Measurements from ENCODE around the gene PEX16.
"Not testable (repeated sequence)": the region's sequence is repeated elsewhere in the genome, so short reads cannot be mapped to it uniquely, and the experiment has no call there.

The PEX16 gene

DNA sequence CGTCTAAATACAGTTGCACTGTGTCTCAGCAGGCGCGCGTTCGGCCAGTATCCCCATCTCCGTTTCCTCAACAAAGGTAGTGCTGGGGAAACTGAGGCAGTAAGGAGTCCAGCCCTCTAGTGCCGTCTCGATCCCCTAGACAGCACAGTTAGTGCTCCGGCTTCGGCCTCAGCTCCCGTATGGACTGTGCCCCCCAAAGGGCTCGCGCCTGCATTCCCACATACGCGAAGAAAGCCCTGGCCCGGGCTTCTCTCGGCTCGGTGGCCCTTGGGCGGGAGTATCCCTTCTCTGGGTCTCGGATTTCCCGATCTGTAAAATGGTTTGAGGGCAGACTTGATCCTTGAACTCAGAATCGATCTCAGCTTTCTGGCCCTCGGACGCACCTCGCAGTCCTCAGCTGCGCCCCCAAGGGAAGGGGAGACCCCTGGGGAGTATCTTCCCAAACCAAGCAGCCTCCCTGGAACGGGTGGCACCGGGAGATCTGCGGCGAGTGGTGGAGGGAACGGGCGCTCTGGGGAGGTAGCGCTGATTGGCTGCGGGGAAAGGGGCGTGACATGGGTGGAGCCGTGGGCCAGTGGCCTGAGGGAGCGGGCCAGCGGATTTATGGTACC is 759 bp upstream of the PEX16 start:
- peak; percentile 79 to 82 for DNase-seq

GRCh38 chr11:45917286-45917622 is 423 bp downstream of the PEX16 start:
- no peak for DNase-seq

DNA sequence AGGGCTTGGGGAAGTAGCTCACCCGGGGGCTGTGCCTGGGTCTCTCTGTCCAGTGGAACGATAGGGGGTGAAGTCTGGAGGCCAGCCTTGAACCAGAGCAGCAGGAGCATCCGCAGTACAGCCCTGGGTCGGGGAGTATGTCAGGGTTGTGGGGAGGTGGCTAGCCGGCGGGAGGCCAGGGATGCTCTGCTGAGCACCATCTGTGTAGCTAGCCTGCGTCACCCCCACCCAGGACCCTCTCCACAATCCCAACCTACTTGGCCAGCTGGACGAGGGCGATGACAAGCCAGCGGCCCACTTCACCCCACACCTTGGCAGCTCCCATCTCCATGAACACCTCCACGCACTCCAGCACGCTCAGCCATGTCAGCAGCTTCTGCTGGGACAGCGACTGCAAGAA is 2.2 kb downstream of the PEX16 start:
- no peak for DNase-seq

DNA sequence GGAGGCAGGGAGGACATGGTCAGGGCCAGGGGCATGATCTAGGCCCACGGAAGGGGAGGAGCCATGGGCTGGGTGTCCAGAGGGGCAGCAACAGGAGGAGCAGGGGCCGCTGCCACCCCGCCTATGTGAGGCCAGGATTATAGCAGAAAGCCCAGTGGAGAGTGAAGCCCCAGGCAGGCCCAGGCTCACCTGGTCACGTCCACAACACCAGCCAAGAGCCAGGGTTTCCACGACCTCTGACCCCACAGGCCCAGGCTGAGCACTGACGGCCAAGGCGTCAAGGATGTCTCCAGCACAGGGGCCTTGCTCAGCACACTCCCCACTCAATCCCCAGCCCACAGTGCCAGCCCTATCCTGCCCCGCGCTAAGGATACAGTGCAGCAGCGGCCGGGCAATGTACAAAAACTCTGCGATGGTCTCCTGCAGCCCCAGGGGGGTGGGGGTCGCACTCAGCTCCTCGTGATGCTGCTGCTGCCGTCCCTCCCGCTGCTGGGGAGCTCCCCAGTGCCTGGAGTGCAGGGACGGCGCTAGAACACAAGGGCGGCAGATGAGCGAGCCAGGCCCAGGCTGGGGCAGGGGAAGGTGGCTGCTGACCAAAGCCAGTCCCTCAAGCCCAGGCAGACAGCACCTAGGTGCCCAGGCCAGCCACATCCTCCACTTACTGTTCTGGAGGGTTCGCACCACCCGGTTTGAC is 3.6 kb downstream of the PEX16 start:
- DNase-seq, result no peak

DNA sequence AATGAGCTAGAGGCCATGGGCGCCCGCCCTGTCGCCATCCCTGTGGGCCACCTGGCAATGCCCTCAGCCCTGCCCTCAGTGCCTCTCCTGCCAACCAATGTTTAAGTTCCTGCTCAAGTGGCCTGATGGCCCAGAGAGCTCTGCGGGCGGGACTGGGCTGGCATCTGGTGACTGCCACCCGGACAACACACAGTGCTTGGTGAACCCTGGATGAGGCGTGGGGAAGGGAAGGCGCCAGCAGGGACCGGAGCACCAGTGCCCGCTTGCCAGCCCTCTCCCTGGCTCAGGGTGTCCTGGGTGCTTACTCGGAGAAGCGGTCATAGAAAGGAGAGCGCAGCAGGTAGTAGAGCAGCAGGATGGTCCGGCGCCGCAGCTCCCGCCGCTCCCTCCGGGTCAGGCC is 4.2 kb downstream of the PEX16 start:
- DNase-seq, result no peak

- DNase-seq, result no peak
Observed at GRCh38 chr11:45910623-45911022, 7.1 kb downstream of the PEX16 start.

DNA sequence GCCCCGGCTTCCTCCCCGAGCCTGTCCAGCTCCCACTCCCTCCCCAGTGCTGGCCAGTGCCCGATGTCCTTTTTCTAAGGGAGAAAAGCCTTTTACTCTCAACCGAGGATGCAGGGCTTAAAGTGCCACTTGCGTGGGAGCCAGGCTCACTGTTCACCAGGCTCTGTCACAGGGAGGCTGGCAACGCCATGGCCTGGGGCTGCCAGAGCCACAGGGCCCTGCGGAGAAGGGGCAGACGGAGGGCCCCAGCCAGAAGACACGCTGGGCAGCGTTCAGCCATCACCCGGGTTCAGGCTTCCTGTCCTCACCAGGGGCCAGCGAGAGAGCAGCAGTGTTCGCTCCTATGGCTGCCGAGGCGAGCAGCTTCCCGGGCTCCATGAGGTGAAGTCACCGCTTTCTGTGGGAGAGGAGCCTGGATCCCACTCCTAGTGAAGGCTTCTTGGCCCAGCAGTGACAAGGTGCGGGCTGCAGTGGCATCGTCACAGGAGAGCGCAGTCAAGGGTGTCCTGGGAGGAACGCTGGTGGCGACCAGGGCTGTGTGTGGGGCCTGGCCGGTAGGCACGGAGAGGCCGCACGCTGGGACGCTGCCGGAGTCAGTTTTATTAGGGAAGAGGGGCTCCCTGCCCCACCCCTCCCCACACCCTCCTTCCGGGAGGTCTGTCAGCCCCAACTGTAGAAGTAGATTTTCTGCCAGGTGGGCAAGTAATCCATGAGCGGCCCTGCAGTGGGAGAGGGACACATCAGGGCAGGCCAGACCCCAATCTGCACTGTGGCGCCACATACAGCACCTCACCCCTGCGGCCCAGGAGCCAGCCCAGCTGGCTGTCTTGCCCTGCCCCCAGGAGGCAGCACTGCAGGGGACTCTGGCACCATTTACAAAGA is 7.8 kb downstream of the PEX16 start:
- no peak for DNase-seq

DNA sequence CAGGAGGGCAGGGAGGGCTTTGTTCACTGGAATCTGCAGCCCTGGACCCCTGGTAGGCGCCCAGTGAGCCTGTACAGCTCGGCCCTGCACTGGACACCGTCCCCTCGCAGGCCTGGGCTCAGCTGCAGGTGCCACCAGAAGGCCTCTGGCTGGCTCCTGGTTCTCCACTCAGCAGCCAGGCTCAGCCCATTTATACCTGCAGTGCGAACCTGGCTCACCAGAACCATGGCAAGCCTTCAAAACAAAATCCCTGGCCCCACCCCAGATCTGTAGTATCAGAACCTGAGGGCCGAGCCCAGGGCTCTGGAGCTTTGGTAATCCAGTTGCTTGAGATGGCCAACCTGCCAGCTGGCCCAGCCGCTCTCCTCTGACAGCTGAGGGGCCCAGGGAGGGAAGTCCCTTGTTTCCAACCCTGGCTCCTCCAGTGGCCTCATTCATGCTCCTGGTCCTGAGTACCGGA is 9.7 kb downstream of the PEX16 start:
- DNase-seq, result no peak

DNA sequence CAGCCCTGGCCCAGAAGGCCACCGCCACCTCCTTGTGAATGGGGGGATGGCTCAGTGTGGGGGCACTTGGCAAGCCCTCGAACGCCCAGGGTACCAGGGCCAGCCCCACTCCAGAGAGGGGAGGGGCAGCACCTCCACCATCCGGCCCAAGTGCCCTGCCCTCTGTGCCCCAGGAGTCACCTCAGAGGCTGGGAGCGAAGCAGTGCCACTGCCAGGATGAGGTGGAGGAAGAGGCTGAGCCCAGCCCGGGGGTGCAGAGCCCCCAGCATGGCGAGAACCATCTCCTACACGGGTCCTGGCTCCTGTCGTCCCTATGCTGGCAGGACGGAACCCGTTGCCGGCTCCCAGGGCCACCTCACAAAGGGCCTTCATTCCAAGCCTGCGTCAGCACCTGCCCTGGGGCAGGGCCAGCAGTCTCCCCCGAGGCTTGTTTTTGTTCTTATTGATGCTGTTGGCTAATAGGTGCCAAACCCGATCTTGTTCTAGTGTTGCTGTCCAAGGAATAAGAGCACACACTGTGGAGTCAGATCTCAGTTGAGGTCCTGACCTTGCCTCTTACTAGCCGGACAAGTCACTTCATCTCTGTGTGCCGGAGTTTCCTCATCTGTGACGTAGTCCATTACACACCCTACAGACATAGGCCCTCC is 10.6 kb downstream of the PEX16 start, which contains the start of gene FREY1:
TSS of gene FREY1 (minus strand) at position 307 of the 647 bp plus-strand sequence. CDS start at position 281, 26 bp downstream.
- no peak for DNase-seq

DNA sequence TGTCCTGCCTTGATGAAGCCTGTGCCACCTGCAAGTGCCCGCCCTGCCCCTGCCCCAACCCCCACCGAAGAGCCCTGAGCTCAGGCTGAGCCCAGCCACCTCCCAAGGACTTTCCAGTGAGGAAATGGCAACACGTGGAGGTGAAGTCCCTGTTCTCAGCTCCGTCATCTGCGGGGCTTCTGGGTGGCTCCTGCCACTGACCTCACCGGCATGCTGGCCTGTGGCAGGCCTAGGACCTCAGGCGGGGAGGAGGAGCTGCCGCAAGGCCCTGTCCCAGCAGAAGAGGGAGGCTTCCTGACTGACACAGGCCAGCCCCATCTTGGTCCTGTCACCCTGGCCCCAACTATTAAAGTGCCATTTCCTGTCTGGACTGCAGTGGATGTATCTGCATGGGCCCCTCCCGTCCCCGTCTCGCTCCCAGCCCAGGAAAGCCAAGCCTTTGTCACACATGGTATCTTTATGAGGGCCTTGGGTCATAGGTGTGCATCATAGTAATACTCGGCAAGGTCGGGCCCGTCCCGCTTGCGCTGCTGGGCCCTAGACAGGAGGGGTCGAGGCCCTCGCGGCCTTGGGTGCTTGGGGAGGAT is 11.5 kb downstream of the PEX16 start:
- DNase-seq, result no peak

DNA sequence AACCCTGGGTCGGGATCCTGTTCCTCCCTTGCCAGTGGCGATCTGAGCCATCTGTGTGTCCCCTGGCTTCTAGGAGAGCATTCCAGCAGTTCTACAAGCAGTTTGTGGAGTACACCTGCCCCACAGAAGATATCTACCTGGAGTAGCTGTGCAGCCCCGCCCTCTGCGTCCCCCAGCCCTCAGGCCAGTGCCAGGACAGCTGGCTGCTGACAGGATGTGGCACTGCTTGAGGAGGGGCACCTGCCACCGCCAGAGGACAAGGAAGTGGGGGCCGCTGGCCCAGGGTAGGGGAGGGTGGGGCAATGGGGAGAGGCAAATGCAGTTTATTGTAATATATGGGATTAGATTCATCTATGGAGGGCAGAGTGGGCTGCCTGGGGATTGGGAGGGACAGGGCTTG is 12.1 kb downstream of the PEX16 start:
- not testable (repeated sequence) for DNase-seq

GRCh38 chr11:45905095-45905494 is 12.6 kb downstream of the PEX16 start:
- no peak for DNase-seq

- no peak for DNase-seq
Observed at GRCh38 chr11:45904309-45904915, 13.3 kb downstream of the PEX16 start.

DNA sequence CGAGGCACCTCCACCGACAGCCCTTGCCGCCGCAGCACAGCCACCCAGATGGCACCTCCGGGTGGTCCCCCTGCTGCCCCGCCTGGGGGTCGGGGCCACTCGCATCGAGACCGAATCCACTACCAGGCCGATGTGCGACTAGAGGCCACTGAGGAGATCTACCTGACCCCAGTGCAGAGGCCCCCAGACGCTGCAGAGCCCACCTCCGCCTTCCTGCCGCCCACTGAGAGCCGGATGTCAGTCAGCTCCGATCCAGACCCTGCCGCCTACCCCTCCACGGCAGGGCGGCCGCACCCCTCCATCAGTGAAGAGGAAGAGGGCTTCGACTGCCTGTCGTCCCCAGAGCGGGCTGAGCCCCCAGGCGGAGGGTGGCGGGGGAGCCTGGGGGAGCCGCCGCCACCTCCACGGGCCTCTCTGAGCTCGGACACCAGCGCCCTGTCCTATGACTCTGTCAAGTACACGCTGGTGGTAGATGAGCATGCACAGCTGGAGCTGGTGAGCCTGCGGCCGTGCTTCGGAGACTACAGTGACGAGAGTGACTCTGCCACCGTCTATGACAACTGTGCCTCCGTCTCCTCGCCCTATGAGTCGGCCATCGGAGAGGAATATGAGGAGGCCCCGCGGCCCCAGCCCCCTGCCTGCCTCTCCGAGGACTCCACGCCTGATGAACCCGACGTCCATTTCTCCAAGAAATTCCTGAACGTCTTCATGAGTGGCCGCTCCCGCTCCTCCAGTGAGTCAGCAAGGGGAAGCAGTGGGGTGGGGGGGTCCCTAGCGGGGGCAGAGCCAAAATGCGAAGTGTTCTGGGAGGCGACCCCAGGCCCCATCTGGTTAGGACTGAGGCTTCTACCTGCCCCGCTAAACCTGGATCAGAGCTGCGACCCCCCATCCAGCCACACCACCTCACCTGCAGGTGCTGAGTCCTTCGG is 15.0 kb downstream of the PEX16 start:
- DNase-seq, result no peak

DNA sequence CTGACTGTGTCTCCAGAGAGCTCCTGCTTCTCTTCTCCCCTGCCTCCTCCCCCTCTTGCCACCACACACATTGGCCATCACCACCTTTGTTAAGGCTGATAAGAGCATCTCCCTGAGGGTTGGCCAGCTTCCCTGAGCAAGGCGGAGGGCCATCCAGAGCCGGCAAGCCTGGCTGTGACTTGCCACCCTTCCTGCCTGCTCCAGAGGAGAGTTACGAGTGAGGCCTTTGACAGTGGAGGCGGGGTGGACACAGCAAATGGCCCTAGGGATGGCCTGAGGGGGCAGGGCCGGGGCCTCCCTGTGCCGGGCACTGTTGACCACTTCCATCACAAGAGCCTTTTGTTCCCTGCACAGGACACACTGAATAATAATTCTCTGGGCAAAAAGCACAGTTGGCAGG is 16.1 kb downstream of the PEX16 start:
- DNase-seq, result no peak

DNA sequence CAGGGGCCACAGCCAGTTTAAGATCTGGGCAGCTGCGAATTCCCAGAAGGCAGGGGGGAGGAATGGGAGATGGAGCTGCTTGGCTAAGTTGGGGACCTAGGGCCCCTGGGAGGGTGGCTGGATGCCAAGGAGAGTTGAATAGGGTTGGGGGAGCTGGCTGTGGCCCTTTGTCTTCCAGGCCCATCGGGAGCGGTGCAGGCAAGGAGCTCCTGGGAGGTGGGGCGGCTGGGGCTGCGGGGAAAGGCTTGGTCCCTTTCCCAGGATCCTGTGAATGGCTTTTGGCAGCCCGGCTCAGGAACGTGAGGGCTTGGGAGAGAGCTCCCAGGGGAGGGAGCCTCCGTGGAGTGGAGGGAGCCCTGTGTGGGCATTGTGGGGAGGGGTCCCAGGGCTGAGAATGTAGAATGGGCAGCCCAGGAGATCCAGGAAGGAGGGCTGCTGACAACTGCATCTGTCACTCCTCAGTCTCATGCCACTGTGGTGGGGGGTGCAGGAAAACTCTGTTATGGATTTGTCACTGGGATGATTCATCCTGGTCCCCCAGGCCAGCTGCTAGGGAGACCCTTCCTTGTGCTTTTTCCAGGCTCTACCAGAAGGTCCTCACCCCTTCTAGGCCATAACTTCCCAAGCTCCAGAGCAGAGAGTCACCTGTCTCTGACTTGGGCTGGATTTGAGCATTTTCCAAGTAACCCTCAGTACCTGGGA is 16.6 kb downstream of the PEX16 start:
- no peak for DNase-seq

DNA sequence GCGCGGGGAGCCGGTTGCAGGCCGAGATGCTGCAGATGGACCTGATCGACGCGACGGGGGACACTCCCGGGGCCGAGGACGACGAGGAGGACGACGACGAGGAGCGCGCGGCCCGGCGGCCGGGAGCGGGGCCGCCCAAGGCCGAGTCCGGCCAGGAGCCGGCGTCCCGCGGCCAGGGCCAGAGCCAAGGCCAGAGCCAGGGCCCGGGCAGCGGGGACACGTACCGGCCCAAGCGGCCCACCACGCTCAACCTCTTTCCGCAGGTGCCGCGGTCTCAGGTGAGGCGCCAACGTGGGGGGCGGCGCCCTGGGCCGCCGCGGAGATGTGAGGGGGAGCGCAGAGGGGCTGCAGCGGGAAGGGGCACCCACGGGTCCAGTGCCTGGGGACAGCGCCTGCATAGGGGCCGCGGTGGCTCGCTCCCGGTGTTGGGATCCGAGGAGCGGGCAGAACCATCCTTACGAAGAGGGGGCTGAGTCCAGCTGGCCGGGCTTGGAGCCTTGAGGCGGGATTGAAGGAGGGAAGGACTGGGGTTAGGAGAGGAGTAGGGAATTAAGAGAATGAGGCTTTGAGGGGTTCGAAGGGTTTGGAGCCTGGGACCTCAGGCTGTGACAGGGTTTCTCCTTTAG is 17.4 kb downstream of the PEX16 start:
- DNase-seq, result not testable (repeated sequence)

- DNase-seq, result peak; percentile 76 to 81
Observed at GRCh38 chr11:45899448-45900174, 18.1 kb downstream of the PEX16 start.

- no peak for DNase-seq
Observed at GRCh38 chr11:45899086-45899447, 18.6 kb downstream of the PEX16 start.
